ENCODE results near the gene OR5M8. TPM values are rescaled to one million over a fixed set of nuclear protein-coding genes. Genes with fewer than 3 reads are reported as not detected.

The OR5M8 gene
- total RNA-seq, 2 donors from 2014 or later, result not detected

GRCh38 chr11:56497010-56497409 lies 5.8 kb upstream of the OR5M8 start:
- Histone ChIP-seq H3K36me3 (no peaks in the 10 kb centered on the region), H3K4me3 (no peak overlapping the region), H3K27ac (no peak overlapping the region), H3K27me3 (no peaks in the 10 kb centered on the region), H3K4me1 (no peaks in the 10 kb centered on the region), H3K9me3 (no peaks in the 10 kb centered on the region)
- no peak for TF ChIP-seq CTCF (IDR thresholded peaks at IDR 0.05)
- no peak for DNase-seq (ENCODE audit: low spot score)

- no peak overlapping the region for H3K4me3 ChIP-seq
These were observed 3.9 kb upstream of the OR5M8 start for GRCh38 chr11:56495117-56495516.

DNA sequence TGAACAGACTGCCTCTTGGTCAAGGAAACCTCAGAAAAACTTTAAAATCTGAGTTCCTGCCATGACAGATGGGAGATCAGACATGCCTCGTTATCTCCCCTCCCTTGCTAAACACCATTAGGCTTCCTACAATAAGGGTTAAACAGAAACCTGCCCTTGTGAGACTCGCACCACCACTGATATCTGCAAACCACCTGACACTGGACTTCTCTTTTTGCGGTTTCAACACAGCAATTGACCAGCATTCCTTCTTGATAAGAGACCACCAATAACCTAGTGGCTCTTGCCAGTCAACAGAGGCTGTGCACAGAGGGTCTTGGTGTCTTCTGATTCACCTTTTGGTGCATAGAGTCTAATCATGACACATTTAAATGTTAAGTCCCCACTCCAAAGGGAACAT lies 4.4 kb downstream of the OR5M8 start:
- Histone ChIP-seq H3K36me3 (no peaks in the 10 kb centered on the region), H3K4me1 (no peaks in the 10 kb centered on the region), H3K27me3 (no peaks in the 10 kb centered on the region), H3K9me3 (peaks cover 0 to 6% of the 10 kb centered on the region in 2 donors), H3K27ac (no peak overlapping the region), H3K4me3 (no peak overlapping the region)
- no peak for DNase-seq (ENCODE audit: low spot score)
- no peak for TF ChIP-seq CTCF (IDR thresholded peaks at IDR 0.05)

More at GRCh38 chr11:56495117-56495516, 3.9 kb upstream of the OR5M8 start:
- Histone ChIP-seq H3K27me3 (no peaks in the 10 kb centered on the region), H3K36me3 (no peaks in the 10 kb centered on the region), H3K4me1 (no peaks in the 10 kb centered on the region), H3K27ac (no peak overlapping the region), H3K9me3 (no peaks in the 10 kb centered on the region)
- no peak for DNase-seq (ENCODE audit: low spot score)
- no peak for TF ChIP-seq CTCF (IDR thresholded peaks at IDR 0.05)

GRCh38 chr11:56474729-56475235 lies 16.4 kb downstream of the OR5M8 start:
- no peak for TF ChIP-seq CTCF (IDR thresholded peaks at IDR 0.05)
- no peaks in the 10 kb centered on the region for H3K36me3 ChIP-seq
- H3K27me3 ChIP-seq, result no peaks in the 10 kb centered on the region
- no peak overlapping the region for H3K27ac ChIP-seq
- H3K9me3 ChIP-seq, result no peaks in the 10 kb centered on the region
- no peak overlapping the region for H3K4me3 ChIP-seq
- no peaks in the 10 kb centered on the region for H3K4me1 ChIP-seq
- no peak for DNase-seq (ENCODE audit: low spot score)

GRCh38 chr11:56473252-56473651 lies 17.9 kb downstream of the OR5M8 start, which contains the start of gene OR5M3:
TSS of gene OR5M3 (minus strand) at chr11:56473352. CDS start at chr11:56470497, 2,855 bp downstream.
- no peak for TF ChIP-seq CTCF (IDR thresholded peaks at IDR 0.05)
- no peaks in the 10 kb centered on the region for H3K4me1 ChIP-seq
- H3K9me3 ChIP-seq, result no peaks in the 10 kb centered on the region
- H3K27me3 ChIP-seq, result no peaks in the 10 kb centered on the region
- no peak within 1 kb of the TSS for H3K4me3 ChIP-seq
- no peaks in the 10 kb centered on the region for H3K36me3 ChIP-seq
- no peak for DNase-seq (ENCODE audit: low spot score)
- no peak within 1 kb of the TSS for H3K27ac ChIP-seq

- Histone ChIP-seq H3K36me3 (no peaks in the 10 kb centered on the region), H3K4me3 (no peak overlapping the region), H3K4me1 (no peaks in the 10 kb centered on the region), H3K9me3 (no peaks in the 10 kb centered on the region), H3K27ac (no peak overlapping the region), H3K27me3 (no peaks in the 10 kb centered on the region)
- no peak for DNase-seq (ENCODE audit: low spot score)
- TF ChIP-seq CTCF (IDR thresholded peaks at IDR 0.05), result no peak
These were observed 34.1 kb downstream of the OR5M8 start for GRCh38 chr11:56457076-56457475.
